Measurements from ENCODE around the gene UBE2K.
A peak's percentile ranks its signal among the peaks of the same experiment; 100 is the strongest.
"Not testable (repeated sequence)": the region's sequence is repeated elsewhere in the genome, so short reads cannot be mapped to it uniquely, and the experiment has no call there.

UBE2K gene

DNA sequence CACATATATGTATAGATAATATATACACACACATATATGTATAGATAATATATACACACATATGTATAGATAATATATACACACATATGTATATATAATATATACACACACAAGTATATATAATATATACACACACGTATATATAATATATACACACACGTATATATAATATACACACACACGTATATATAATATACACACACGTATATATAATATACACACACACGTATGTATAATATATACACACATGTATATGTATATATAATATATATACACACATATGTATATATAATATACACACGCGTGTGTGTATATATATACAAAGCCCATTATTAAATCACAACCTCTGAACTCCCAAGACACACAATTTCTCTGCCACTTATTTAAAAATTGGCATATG is 8.0 kb upstream of the UBE2K start:
- DNase-seq (no peak), ATAC-seq (no peak)

DNA sequence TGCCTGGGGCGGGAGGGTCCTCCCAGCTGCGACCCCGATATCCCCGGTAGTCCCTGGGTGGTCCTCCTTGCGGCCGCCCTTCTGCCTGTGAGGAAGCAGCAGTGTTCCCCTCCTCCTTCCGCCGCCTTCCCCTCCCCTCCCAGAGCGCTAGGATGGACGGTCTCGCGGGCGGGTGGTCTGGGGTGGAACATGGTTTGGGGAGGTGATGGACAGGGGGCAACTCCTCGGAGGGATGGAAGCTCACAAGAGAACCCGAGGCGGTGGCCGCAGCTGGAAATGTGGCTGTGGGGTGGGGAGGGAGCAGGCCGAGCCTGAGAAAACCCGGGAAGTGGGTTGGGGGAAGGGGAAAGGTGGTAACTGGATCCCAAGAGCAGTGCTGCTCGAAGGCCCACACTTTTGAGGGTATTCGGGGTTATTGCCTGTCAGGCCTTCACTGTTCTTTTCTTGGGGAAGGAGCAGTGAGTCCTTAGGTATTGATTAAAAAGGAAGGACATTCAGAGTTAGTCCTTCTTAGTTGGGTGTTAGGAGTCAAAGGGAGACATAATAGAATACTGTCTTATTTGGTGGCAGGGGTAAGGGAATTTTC is 581 bp downstream of the UBE2K start:
- peak; percentile 43 for ATAC-seq
- peak; percentile 62 for DNase-seq

DNA sequence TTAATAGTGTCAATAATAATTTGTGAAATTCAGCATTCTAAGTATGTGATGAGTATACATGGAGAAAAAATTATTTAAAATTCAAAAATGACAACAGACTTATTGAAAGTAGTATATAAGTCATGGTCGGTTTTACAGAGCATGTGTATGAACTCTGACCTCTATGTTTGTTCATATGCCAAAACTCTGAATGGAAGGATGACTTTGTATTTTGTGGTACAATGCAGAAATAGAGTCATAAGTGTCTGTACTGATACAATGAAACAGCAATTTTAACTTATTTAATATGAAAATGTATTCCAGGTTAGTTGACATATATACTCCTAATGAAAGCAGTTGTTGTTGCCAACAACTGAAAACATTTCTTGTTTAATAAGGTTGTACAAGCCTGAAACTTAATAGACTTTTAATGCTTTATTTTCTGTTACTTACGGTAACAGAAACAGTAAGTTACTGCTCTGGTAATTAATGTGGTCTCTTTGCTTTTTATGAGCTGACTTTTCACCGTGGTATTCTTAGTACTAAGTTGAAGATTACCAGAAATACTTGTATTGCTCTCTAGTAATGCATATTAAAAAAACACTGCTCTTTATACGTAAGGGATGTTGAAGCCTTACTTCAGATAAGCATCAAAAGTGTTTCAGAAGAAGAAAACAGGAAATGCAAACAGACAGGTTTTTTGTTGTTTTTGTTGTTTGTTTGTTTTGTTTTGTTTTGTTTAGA is 1.9 kb downstream of the UBE2K start:
- no peak for ATAC-seq
- DNase-seq: no peak

DNA sequence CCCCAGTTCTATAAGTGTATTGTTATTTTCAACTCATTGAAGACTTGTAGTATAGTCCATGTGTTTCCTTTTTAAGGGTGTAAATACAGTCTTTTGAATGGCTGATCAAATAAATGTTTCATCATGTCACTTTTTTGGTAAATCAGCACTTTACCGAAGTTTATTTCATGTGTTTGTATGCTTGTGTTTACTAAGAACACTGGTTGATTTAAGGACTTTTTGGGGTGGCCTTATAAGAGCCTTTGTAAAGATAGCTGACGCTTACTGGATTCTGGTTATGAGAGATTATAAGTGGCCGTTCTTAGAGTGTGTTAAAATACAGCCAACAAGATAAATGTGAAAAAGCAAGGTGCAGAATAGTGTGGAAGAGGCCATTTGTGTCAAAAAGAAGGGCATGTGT is 2.6 kb downstream of the UBE2K start:
- ATAC-seq (no peak), DNase-seq (no peak)

DNA sequence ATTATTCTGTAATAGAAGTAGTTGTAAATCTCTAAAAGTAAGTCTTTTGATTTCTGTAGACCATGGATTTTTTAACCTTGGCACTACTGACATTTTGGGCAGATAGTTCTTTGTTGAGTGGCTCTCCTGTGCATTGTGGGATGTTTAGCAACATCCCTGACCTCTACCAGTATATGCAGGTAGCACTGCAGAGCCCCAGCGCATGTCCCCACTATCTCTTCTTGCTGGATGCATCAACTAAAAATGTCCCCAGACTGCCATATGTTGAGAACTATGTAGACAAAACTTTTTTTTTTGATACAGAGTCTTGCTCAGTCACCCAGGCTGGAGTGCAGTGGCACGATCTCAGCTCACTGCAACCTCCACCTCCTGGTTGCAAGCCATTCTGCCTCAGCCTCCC is 4.8 kb downstream of the UBE2K start:
- ATAC-seq (no peak), DNase-seq (no peak)

DNA sequence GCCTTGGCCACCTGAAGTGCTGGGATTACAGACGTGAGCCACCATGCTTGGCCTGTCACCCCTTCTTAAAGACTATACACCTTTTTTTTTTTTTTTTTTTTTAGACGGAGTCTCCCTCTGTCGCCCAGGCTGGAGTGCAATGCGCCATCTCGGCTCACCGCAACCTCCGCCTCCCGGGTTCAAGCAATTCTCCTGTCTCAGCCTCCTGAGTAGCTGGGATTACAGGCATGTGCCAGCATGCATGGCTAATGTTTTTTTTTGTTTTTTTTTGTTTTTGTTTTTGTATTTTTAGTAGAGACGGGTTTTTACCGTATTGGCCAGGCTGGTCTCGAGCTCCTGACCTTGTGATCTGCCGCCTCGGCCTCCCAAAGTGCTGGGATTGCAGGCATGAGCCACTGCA is 6.9 kb downstream of the UBE2K start:
- DNase-seq, ATAC-seq: not testable (repeated sequence)

DNA sequence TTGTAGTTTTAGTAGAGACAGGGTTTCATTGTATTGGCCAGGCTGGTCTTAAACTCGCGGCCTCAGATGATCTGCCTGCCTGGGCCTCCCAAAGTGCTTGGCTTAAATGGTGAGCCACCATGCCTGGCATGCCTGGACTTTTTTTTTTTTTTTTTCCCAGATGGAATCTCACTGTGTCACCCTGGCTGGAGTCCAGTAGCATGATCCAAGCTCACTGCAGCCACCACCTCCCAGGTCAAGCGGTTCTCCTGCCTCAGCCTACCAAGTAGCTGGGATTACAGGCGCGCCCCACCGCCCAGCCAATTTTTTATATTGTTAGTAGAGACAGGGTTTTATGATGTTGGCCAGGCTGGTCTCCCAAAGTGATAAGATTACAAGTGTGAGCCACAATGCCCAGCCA is 8.4 kb downstream of the UBE2K start:
- no peak for DNase-seq
- no peak for ATAC-seq

DNA sequence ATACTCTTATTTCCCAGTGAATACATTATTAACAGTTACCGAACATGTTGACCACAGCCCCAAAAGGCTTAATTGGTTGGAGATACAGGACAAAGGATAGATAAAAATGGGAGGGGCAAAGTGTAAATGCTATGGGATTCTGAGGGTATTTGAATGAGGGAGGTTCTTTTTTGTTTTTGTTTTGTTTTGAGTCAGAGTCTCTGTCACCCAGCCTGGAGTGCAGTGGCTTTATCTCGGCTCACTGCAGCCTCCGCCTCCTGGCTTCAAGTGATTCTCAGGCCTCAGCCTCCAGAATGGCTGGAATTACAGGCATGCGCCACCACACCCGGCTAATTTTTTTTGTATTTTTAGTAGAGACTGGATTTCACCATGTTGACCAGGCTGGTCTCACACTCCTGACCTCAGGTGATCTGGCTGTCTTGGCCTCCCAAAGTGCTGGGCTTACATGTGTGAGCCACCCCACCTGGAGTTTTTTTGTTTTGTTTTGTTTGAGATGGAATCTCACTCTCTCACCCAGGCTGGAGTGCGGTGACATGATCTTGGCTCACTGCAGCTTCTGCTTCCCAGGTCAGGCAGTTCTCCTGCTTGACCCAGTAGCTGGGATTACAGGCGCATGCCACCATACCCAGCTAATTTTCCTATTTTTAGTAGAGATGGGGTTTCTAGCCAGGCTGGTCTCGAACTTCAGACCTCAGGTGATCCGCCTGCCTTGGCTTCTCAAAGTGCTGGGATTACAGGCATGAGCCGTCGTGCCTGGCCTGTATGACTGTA is 9.0 kb downstream of the UBE2K start:
- no peak for DNase-seq
- ATAC-seq: peak; percentile 43

DNA sequence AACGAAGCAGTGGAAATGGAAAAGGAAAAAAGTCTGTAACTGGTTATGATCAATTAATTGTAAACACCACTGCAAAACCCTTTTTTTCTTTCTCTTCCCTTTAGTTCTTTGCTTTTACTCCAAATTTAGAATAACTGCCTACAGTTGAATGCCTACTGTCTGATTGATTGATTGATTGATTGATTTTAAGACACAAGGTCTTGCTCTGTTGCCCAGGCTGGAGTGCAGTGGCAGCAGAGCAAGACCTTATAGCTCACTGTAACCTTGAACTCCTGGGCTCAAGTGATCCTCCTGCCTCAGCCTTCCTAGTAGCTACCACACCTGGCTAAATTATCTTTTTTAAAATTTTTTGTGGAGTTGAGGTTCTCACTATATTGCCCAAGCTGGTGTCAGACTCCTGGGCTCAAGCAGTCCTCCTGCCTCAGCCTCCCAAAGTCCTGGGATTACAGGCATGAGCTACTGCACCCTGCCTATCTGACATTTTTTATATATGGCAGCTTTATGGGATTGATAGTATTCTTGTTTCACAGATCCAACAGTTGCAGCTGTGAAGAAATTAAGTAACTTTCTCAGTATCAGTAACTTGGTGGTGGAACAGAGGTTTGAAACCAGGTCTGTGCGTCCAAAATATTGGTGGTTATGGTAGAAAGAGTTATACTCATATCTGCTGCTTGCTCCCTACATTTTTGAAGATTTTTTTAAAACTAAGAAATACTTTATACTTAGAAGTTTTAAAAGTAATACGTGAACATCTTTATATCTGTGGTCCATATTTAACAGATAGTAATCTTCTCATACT is 12.4 kb downstream of the UBE2K start:
- DNase-seq (no peak), ATAC-seq (no peak)

DNA sequence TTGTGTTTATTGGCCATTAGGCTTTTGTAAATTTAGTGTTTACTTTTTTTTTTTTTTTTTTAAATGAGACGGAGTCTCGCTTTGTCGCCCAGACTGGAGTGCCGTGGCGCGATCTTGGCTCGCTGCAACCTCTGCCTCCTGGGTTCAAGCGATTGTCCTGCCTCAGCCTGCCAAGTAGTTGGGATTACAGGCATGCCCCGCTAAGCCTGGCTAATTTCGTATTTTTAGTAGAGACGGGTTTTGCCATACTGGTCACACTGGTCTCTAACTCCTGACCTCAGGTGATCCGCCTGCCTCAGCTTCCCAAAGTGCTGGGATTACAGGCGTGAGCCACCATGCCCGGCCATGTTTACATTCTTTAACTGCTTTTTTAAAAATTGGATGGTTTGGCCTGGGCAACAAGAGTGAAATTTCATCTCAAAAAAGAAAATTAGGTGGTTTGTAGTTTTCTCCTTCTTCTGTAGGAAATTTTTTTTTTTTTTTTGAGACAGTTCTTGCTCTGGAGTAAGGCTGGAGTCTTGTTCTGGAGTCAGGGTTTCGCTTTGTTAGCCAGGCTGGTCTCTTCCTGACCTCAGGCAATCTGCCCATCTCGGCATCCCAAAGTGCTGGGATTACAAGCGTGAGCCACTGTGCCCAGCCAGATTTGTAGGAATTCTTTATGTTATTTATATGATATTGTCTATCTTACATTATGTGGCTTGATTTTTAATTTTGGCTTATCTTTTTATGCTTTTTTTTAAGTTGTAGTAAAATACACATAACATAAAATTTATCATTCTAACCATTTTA is 15.1 kb downstream of the UBE2K start:
- DNase-seq: no peak

DNA sequence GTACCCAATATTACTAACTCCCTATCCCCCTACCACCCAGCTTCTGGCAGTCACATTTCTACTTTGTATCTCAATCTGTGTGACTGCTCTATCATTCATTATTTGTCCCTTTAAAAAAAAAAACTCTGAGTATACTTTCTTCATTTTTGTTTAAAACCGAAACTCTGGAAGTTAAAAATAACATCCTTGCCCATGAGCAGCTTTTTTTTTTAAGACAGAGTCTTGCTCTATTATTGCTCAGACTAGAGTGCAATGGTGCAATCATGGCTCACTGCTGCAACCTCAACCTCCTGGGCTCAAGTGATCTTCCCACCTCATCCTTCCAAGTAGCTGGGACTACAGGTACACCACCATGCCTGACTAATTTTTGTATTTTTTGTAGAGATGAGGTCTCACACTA is 15.8 kb downstream of the UBE2K start:
- ATAC-seq (no peak), DNase-seq (no peak)

More for the DNA sequence above, 15.1 kb downstream of the UBE2K start:
- ATAC-seq: no peak

DNA sequence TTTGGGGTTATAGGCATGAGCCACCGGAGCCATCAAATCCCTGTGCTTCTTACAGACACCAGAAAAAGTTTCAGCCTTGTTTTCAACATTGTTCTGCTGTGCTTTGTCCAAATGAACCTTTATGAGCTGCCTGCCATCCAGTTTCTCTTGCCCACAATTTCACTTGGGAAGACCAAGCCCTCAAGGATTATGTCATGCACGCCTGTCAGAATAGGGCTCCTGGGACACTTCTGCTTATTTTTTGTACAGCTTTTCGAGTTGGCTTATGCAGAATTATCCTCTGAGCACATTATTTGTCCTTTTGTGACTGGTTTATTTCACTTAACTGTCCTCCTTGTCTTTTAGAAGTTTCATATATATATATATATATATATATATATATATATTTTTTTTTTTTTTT is 16.2 kb downstream of the UBE2K start:
- ATAC-seq (no peak), DNase-seq (no peak)

DNA sequence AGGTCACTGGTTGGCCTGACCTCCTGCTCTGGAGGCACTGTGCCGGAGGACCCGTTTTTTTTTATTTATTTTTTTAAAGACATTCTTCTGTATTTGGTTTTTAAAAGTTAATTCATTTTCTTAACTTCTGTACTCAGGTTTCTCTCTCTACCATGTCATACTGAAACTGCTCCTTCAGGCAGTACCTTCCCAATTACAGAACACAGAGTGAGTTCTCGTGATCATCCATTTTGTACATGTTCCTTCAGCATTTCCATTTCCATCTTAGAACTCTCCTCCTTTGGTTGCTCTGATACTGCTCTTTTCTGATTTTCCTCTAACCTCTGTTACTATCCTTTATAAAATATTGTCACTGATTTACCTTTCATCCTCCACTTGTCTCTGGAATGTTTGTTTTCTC is 17.9 kb downstream of the UBE2K start:
- ATAC-seq (no peak), DNase-seq (no peak)

DNA sequence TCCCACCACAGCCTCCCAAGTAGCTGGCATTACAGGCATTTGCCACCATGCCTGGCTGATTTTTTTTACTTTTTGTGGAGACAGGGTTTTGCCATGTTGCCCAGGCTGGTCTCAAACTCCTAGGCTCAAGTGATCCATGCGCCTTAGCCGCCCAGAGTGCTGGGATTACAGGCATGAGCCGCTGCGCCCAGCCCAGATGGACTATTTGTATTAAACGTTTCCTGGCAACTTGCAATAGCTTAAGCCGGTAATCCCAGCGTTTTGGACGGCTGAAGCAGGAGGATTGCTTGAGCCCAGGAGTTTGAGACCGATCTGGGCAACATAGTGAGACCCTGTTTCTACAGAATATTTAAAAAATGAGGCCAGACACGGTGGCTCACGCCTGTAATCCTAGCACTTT is 18.4 kb downstream of the UBE2K start:
- no peak for ATAC-seq
- no peak for DNase-seq

DNA sequence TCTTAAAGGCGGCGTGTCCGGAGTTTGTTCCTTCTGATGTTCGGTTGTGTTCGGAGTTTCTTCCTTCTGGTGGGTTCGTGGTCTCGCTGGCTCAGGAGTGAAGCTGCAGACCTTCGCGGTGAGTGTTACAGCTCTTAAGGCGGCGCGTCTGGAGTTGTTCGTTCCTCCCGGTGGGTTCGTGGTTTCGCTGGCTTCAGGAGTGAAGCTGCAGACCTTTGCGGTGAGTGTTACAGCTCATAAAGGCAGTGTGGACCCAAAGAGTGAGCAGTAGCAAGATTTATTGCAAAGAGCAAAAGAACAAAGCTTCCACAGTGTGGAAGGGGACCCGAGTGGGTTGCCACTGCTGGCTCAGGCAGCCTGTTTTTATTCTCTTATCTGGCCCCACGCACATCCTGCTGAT is 19.8 kb downstream of the UBE2K start:
- DNase-seq, ATAC-seq: not testable (repeated sequence)

DNA sequence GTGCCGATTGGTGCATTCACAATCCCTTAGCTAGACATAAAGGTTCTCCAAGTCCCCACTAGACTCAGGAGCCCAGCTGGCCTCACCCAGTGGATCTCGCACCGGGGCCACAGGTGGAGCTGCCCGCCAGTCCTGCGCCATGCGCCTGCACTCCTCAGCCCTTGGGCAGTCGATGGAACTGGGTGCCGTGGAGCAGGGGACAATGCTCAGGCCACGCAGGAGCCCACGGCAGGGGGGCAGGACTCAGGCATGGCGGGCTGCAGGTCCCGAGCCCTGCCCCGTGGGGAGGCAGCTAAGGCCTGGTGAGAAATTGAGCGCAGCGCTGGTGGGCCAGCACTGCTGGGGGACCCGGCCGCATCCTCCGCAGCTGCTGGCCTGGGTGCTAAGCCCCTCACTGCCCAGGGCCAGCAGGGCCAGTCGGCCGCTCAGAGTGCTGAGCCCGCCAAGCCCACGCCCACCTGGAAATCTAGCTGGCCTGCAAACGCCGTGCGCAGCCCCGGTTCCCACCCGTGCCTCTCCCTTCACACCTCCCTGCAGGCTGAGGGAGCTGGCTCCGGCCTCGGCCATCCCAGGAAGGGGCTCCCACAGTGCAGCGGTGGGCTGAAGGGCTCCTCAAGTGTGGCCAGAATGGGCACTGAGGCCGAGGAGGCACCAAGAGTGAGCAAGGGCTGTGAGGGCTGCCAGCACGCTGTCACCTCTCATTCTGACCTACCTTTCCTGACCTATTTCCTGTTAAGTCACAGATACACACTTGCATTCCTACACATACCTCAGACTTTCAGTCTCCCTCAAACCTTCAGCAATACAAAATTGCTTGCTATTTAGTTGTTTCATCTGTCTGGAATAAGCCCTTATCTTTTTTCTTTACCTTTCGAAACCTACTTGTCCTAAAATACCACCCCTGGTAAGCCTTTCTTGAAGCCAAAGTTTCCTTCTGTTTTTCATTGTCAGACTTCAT is 20.7 kb downstream of the UBE2K start:
- DNase-seq (no peak), ATAC-seq (peak; percentile 54)

DNA sequence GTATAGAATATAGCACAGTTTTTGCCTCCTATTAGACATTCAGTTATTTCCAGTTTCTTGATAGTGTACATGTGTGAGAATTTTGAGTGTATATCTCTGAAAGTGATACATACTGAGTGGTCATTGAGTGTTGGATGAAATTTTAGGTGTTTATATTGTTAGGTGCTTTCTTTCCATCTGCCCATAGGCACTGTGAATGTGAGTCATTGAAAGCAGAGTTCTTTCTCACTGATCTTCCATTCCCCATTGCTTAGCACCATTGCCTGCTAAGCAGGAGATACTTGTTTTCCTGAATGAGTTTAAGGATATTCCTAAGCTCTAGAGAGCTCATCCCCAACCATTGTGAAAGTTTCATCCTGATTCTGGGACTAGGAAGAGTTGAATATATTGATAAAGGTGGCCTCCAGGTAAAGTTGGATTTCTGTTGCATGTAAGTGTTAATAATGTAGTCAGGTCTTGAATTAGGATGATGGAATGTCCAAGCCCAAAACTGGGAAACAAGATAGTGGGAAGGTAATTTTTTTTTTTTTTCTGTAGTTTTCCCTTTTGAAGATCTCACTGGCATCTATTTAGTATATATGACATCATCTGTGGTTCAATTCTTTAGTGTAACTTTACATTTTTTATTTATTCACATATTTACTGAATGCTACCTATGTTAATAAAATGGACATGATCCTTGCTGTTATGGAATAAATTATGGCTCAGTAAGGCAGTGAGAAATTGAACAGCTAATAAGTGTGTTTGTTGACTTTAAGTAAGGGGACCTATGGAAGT is 22.1 kb downstream of the UBE2K start:
- DNase-seq: no peak
- peak; percentile 47 for ATAC-seq

DNA sequence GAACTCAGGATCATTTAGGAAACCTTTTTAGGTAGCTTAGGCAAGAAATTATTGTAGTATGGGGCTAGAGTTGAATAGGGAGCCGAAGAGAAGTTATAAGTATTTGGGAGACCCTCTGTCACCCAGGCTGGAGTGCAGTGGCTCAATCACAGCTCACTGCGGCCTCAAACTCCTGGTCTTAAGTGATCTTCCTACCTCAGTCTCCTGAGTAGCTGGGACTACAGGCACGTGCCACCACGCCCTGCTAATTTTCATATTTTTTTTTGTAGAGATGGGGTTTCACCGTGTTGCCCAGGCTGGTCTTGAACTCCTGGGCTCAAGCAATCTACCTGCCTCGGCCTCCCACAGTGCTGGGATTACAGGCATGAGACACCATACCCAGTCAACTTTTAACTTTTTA is 23.3 kb downstream of the UBE2K start:
- DNase-seq, ATAC-seq: not testable (repeated sequence)

DNA sequence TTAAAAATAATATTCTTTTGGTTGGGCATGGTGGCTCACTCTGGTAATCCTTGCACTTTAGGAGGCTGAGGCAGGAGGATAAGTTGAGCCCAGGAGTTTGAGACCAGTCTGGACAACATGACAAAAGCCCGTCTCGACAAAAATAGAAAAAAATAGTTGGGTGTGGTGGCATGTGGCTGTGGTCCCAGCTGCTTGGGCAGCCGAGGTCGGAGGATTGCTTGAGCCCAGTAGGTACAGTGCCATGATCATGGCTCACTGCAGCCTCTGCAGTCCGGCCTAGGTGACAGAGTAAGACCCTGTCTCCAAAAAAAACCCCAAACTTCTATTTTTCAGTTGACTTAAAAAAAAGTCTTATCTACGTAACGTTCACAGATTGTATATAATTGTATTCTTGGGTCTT is 23.9 kb downstream of the UBE2K start:
- ATAC-seq (no peak), DNase-seq (no peak)

DNA sequence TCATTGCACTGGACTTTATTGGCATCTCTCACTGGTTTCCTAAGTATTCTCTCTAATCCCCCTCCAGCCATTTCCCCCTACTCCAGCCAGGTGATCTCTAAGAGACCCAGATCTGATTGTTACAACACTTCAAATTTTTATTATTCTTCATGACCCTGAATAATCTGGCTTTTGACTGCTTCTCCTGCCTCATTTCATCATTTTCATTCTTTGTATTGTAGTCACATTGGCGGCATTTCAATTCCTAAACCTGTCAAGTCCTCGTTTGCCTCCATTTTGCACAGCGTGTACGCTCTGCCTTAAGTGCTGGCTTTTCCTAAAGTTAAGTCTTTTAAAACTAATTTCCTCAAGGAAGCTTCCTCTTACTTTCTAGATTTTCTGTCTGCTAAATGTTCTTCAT is 31.6 kb downstream of the UBE2K start:
- ATAC-seq: no peak

More for the DNA sequence above, 31.6 kb downstream of the UBE2K start:
- no peak for DNase-seq

Measured in stimulated activated naive CD8-positive, alpha-beta T cell treated with anti-CD3 and anti-CD28 coated beads, Interleukin-15, Interleukin-2, amounts not matched to agents 100 U/mL and 50 U/mL, for 24 hours (primary cell).